HL-60 (cell line): Measurements from ENCODE around the gene DPYD.

Experiments used
- GABPA ChIP-seq: IDR thresholded peaks from 2 replicates; pipeline ENCODE4 v1.6.1; 2012; ENCODE audit warnings: low read depth
- POLR2AphosphoS5 ChIP-seq: IDR thresholded peaks from 2 replicates; pipeline ENCODE4 v1.6.1; 2012; ENCODE audit warnings: low read depth
- TF ChIP-seq, protein P1 (sequence below): IDR thresholded peaks from one replicate; pipeline ENCODE4 v1.5.1; 2011; ENCODE audit warnings: low read length, control low read depth, inconsistent platforms; ENCODE audit not compliant: insufficient read depth
- TF ChIP-seq, protein P2 (sequence below): IDR thresholded peaks from 2 replicates; pipeline ENCODE4 v1.6.1; 2012; ENCODE audit warnings: low read depth; ENCODE audit not compliant: insufficient replicate concordance

DNA sequence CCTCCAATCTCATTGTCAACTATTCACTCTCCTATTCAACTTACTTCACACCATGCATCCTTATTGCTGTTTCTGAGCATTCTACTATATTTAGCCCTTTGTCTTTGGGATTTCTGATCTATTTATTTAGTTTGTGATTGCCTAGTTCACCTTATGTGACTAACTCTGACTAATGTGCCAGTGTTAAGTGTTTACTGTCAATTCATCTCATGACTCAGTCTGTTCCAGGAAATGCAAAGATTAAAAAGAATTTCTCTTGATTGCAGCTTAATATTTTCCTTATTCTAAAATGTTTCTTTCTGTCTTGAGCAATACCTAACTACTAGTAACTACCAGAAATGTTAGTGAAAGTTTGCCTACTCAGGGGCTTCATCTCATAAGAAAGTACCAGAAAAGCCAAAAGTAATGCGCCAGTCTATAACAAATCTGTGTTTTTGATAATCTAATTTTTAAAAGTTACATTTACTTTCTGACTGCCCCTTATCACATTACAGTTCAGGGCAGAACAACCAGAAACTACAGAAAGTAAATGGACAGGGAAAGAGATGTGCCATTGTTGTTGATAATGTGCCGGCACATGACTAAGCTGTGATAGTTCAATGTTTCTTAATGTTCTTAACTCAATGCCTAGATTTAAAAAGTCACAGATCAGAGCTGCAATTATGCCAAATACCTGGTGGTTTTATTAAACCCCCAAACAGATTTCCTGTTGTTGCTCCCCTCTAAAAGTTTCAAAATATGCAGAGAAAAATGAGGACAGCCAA is 642.8 kb downstream of the DPYD start:
- TF ChIP-seq POLR2AphosphoS5 (no peak), GABPA (no peak)
- TF ChIP-seq, protein P1, sequence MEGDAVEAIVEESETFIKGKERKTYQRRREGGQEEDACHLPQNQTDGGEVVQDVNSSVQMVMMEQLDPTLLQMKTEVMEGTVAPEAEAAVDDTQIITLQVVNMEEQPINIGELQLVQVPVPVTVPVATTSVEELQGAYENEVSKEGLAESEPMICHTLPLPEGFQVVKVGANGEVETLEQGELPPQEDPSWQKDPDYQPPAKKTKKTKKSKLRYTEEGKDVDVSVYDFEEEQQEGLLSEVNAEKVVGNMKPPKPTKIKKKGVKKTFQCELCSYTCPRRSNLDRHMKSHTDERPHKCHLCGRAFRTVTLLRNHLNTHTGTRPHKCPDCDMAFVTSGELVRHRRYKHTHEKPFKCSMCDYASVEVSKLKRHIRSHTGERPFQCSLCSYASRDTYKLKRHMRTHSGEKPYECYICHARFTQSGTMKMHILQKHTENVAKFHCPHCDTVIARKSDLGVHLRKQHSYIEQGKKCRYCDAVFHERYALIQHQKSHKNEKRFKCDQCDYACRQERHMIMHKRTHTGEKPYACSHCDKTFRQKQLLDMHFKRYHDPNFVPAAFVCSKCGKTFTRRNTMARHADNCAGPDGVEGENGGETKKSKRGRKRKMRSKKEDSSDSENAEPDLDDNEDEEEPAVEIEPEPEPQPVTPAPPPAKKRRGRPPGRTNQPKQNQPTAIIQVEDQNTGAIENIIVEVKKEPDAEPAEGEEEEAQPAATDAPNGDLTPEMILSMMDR = no peak
- TF ChIP-seq, protein P2, sequence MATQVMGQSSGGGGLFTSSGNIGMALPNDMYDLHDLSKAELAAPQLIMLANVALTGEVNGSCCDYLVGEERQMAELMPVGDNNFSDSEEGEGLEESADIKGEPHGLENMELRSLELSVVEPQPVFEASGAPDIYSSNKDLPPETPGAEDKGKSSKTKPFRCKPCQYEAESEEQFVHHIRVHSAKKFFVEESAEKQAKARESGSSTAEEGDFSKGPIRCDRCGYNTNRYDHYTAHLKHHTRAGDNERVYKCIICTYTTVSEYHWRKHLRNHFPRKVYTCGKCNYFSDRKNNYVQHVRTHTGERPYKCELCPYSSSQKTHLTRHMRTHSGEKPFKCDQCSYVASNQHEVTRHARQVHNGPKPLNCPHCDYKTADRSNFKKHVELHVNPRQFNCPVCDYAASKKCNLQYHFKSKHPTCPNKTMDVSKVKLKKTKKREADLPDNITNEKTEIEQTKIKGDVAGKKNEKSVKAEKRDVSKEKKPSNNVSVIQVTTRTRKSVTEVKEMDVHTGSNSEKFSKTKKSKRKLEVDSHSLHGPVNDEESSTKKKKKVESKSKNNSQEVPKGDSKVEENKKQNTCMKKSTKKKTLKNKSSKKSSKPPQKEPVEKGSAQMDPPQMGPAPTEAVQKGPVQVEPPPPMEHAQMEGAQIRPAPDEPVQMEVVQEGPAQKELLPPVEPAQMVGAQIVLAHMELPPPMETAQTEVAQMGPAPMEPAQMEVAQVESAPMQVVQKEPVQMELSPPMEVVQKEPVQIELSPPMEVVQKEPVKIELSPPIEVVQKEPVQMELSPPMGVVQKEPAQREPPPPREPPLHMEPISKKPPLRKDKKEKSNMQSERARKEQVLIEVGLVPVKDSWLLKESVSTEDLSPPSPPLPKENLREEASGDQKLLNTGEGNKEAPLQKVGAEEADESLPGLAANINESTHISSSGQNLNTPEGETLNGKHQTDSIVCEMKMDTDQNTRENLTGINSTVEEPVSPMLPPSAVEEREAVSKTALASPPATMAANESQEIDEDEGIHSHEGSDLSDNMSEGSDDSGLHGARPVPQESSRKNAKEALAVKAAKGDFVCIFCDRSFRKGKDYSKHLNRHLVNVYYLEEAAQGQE = no peak
